Suprapubic skin (tissue), 3 donors: ENCODE data around the gene CLSTN1.

Experiments
- POLR2A ChIP-seq, 2 donors: fragments of 450-650 bp; IDR thresholded peaks; one replicate each; pipeline ENCODE4 v1.6.1; 2017; ENCODE audit warnings: antibody characterized with exemption in 2 of 2, mild to moderate bottlenecking in 2 of 2, moderate library complexity in 2 of 2
- TF ChIP-seq, protein P1 (sequence below), 2 donors: fragments of 200-600 bp in 1 of 2; fragments of 450-650 bp in 1 of 2; sonication (generic) in 1 of 2; IDR thresholded peaks; one replicate each; pipeline ENCODE4 v1.5.1; 2016 to 2019; ENCODE audit warnings: antibody characterized with exemption in 2 of 2, mild to moderate bottlenecking in 1 of 2, moderate library complexity in 1 of 2

DNA sequence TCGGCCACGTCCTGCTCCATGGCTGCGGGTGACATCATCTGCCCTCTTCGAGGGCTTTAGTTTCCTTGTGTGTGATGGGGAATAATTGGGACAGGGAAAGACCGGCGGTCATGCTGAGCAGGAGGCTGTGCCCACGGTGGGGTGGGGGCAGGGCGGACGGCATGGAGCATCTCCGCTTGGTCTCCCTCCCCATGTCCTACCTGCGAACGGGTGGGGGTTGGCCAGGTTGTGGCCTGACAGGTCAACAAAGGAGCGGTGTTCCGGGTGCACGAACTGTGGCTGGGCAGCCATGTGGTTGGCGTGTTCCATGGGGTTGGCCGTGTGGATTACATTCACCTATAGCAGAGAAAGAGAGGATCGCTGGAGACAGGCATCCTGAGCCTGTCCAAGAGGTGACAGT, 92.2 kb downstream of the CLSTN1 start:
- TF ChIP-seq, protein P1, sequence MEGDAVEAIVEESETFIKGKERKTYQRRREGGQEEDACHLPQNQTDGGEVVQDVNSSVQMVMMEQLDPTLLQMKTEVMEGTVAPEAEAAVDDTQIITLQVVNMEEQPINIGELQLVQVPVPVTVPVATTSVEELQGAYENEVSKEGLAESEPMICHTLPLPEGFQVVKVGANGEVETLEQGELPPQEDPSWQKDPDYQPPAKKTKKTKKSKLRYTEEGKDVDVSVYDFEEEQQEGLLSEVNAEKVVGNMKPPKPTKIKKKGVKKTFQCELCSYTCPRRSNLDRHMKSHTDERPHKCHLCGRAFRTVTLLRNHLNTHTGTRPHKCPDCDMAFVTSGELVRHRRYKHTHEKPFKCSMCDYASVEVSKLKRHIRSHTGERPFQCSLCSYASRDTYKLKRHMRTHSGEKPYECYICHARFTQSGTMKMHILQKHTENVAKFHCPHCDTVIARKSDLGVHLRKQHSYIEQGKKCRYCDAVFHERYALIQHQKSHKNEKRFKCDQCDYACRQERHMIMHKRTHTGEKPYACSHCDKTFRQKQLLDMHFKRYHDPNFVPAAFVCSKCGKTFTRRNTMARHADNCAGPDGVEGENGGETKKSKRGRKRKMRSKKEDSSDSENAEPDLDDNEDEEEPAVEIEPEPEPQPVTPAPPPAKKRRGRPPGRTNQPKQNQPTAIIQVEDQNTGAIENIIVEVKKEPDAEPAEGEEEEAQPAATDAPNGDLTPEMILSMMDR (IDR thresholded peaks at IDR 0.05) = no peak
- TF ChIP-seq POLR2A (IDR thresholded peaks at IDR 0.05) = no peak
